HG02870 (cell line): Measurements from ENCODE around the gene LRRK1.

Experiments used
- ATAC-seq: cut with Tn5 transposase; IDR thresholded peaks from one replicate; pipeline ENCODE4 v1.9.1; 2021; ENCODE audit warnings: mild to moderate bottlenecking, moderate library complexity; ENCODE audit not compliant: unreplicated experiment

Gene LRRK1

GRCh38 chr15:100890051-100890720, 29.0 kb upstream of the LRRK1 start:
- ATAC-seq, result no peak

- ATAC-seq, result no peak
Observed at GRCh38 chr15:100890850-100891249, 28.3 kb upstream of the LRRK1 start.

- no peak for ATAC-seq
Observed at GRCh38 chr15:100891307-100892012, 27.7 kb upstream of the LRRK1 start.

- no peak for ATAC-seq
Observed at GRCh38 chr15:100892013-100892355, 27.2 kb upstream of the LRRK1 start.

- ATAC-seq, result no peak
Observed at GRCh38 chr15:100893261-100893963, 25.7 kb upstream of the LRRK1 start.

- ATAC-seq, result no peak
Observed at GRCh38 chr15:100893964-100894295, 25.2 kb upstream of the LRRK1 start.

- no peak for ATAC-seq
Observed at GRCh38 chr15:100895721-100896120, 23.4 kb upstream of the LRRK1 start.

GRCh38 chr15:100897221-100898151, 21.7 kb upstream of the LRRK1 start:
- ATAC-seq, result no peak

GRCh38 chr15:100898152-100898490, 21.0 kb upstream of the LRRK1 start:
- ATAC-seq, result no peak

- no peak for ATAC-seq
Observed at GRCh38 chr15:100898661-100899462, 20.3 kb upstream of the LRRK1 start.

- ATAC-seq, result no peak
Observed at GRCh38 chr15:100899601-100900000, 19.6 kb upstream of the LRRK1 start.

- no peak for ATAC-seq
Observed at GRCh38 chr15:100900136-100900794, 18.9 kb upstream of the LRRK1 start.

GRCh38 chr15:100900795-100901169, 18.4 kb upstream of the LRRK1 start:
- no peak for ATAC-seq

GRCh38 chr15:100901296-100901695, 17.9 kb upstream of the LRRK1 start:
- ATAC-seq, result no peak

- ATAC-seq, result no peak
Observed at GRCh38 chr15:100901702-100902435, 17.3 kb upstream of the LRRK1 start.

GRCh38 chr15:100902436-100903167, 16.6 kb upstream of the LRRK1 start:
- ATAC-seq, result no peak

GRCh38 chr15:100903168-100903554, 16.0 kb upstream of the LRRK1 start:
- no peak for ATAC-seq

GRCh38 chr15:100905850-100906249, 13.3 kb upstream of the LRRK1 start:
- ATAC-seq, result no peak

- no peak for ATAC-seq
Observed at GRCh38 chr15:100908466-100908865, 10.7 kb upstream of the LRRK1 start.
